Uterus (tissue), 2 donors: Measurements from ENCODE around the gene IL31.

ENCODE experiments used
- POLR2A ChIP-seq, 2 donors: fragments of 450-650 bp; IDR thresholded peaks; one replicate each; pipeline ENCODE4 v1.6.1; 2016; ENCODE audit warnings: antibody characterized with exemption in 2 of 2, mild to moderate bottlenecking in 1 of 2, moderate library complexity in 1 of 2
- TF ChIP-seq, protein P1 (sequence below), 4 experiments: fragments of 200-600 bp in 2 of 4; fragments of 450-650 bp in 2 of 4; sonication (generic) in 2 of 4; IDR thresholded peaks; one replicate each; pipeline ENCODE4 v1.5.1; 2016 to 2019; ENCODE audit warnings: antibody characterized with exemption in 4 of 4, mild to moderate bottlenecking in 2 of 4, moderate library complexity in 1 of 4

GRCh38 chr12:122202017-122202416 is 28.0 kb upstream of the IL31 start:
- TF ChIP-seq, protein P1, sequence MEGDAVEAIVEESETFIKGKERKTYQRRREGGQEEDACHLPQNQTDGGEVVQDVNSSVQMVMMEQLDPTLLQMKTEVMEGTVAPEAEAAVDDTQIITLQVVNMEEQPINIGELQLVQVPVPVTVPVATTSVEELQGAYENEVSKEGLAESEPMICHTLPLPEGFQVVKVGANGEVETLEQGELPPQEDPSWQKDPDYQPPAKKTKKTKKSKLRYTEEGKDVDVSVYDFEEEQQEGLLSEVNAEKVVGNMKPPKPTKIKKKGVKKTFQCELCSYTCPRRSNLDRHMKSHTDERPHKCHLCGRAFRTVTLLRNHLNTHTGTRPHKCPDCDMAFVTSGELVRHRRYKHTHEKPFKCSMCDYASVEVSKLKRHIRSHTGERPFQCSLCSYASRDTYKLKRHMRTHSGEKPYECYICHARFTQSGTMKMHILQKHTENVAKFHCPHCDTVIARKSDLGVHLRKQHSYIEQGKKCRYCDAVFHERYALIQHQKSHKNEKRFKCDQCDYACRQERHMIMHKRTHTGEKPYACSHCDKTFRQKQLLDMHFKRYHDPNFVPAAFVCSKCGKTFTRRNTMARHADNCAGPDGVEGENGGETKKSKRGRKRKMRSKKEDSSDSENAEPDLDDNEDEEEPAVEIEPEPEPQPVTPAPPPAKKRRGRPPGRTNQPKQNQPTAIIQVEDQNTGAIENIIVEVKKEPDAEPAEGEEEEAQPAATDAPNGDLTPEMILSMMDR (IDR thresholded peaks at IDR 0.05): no peak
- TF ChIP-seq POLR2A (IDR thresholded peaks at IDR 0.05): no peak
